GM19324 (cell line): ENCODE measurements around the gene PLA2G4D.

Experiments used
- ATAC-seq: cut with Tn5 transposase; IDR thresholded peaks from one replicate; pipeline ENCODE4 v1.9.1; 2021; ENCODE audit warnings: mild to moderate bottlenecking, moderate library complexity; ENCODE audit not compliant: unreplicated experiment, low FRiP score

PLA2G4D gene

GRCh38 chr15:42077689-42078088 is 16.7 kb downstream of the PLA2G4D start:
- no peak for ATAC-seq

GRCh38 chr15:42073418-42073817 is 20.9 kb downstream of the PLA2G4D start:
- ATAC-seq = no peak

DNA sequence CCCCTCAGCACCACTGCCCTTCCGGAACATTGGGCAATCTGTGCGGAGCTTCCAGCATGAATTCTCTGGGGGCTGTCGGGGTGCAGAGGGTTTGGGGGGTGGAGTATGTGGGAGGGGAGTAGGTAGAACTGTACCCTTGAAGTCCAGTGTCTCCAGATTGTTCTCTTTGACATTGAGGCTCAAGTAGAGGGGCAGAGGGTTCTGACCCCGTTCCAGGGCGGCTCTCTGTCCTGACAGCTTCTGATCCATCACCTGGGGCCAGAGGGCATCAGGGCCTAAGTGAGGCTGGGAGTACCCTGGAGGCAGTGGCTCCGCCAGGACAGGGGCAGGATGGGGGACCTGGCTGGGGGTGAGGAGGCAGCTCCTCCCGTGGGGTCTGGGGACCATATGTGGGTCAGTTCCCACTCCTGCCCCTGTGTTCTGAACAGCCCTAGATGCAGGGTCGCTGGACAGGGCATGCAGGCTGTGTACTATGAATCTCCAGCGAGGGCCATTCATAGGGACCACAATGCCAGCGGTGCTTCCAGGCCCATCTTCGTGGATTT is 22.1 kb downstream of the PLA2G4D start:
- ATAC-seq = no peak

DNA sequence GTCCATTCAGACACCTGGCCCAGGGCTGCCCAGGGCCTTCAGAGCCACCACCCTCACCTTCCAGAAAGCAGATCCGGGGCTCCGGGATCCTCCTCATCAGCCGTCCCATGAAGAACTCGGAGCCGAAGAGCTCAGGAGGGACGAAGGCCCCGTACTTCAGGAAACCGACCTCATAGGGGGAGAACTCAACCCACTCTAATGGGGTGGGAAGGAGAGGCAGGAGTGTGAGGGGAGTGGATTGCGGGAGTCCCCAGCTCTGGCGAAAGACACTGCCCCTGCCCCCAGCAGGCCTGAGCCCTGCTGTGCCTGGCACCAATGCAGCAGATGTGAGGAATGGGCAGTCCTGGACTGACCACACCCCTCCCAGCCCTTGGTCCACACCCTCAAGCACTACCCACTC is 22.6 kb downstream of the PLA2G4D start:
- ATAC-seq = no peak

DNA sequence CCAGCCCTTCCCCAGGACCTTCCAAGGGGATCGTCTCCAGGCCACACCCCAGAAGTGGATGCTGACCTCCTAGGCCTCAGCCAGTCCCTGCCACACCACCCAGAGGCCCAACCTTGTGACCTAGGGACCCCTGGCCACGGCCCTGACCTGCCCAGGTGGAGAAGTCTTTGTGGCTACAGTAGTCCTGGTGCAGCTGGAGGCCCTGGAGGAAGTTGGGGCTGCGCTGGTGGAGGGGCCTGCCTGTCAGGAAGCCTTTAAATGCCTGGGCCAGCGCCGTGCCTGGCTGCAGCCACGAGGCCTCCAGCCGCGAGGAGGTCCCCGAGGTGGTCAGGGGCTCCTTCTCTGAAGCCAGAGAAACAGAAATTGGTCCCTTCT is 23.4 kb downstream of the PLA2G4D start:
- no peak for ATAC-seq

DNA sequence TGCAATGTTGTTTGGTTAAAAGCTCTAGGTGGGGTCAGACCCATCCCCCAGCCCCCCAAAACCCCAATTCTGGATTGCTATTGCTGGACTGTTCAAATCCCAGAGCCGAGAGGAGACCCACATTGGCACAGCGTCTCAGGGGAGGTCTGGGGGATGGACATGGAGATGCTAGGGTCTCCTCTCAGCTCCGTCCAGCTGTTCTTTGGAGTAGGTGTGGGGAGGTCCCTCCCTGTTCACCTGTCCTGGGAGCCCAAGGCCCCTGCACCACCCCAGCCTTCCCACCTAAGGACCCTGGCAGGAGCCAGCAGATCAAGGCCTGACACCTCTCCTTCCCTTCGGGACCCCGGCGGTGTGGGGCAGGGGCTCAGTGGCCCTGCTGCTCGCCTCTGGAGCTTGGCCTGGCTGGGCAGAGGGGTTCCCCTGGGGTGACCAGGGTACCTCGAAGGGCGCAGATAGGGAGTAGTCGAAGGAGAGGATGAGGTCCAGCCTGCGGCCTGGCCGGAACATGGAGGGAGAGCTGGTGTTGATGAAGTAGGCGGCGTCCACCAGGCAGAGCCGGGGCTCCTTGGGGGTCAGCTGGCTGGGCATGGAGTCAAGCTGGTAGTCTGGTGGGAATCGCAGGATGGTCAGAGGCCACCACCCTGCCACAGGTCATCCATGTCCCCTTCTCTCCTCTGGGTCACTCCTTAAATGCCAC is 23.9 kb downstream of the PLA2G4D start:
- no peak for ATAC-seq

GRCh38 chr15:42069496-42070278 is 24.7 kb downstream of the PLA2G4D start:
- ATAC-seq = no peak

GRCh38 chr15:42069025-42069424 is 25.3 kb downstream of the PLA2G4D start:
- no peak for ATAC-seq

GRCh38 chr15:42068601-42069000 is 25.8 kb downstream of the PLA2G4D start:
- ATAC-seq = no peak

DNA sequence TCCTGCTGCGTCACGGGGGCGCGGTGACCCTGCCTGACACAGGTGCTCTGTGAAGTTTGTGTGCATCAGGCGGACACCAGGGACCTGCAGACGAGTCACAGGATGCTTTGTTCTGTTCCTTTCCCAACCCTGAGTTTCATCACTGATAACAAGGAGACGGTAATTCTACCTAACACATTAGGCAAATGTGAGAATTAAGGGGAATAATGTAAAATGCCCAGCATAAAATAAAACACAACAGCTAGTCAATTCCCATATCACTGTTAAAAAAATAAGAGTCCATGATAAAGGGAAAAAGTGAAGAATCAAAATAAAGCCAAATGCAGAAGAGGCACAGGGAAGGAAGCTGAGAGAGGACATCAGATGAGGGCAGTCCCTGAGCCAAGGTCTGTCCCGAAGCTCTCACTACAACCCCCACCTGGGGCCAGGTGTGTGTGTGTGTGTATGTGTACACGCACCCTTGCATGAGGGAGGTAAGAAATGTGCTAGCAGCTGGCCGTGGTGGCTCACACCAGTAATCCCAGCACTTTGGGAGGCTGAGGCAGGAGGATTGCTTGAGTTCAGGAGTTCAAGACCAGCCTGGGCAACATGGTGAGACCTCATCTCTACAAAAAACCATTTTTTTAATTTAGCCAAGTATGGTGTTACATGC is 27.5 kb downstream of the PLA2G4D start:
- ATAC-seq = no peak

DNA sequence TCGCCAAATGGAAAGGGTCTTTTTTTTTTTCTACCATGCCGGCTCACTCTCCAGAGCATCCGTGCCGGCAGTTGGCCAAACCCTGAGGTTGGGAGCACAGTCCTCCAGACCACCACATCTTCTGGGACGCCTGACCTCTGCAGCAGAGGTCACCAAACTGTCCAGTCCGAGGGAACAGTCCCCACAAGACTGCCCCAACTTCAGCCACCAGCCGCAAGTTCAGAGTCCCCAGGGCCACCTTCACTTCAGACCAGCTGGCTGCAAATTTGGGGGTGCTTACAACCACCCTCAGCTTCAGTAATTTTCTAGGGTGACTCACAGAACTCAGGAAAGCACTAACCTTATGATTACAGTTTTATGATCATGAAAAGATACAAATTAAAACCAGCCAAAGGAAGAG is 28.9 kb downstream of the PLA2G4D start:
- no peak for ATAC-seq

DNA sequence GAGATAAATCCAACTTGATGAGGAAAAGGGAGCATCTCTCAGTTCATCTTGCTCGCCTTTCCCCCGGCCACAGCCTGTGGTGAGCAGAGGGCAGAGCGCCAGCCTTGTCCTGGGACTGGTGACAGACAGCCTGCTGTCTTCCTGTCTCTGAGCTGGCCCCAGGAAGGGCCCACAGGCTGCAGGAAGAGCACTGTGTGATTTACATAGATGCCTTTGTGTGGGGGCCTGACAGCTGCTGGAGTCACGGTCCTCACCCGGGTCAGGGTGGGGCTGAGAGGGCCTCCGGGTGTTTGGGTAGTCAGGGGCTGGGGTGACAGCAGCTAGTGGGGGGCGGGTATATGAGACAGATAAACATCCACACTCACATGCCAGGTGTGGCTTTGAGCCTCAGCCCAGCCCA is 29.3 kb downstream of the PLA2G4D start:
- no peak for ATAC-seq

- ATAC-seq = no peak
Measured at GRCh38 chr15:42064271-42064670, 30.1 kb downstream of the PLA2G4D start.

GRCh38 chr15:42063122-42063848 is 31.1 kb downstream of the PLA2G4D start:
- ATAC-seq = no peak

- ATAC-seq = no peak
Measured at GRCh38 chr15:42062284-42062806, 32.0 kb downstream of the PLA2G4D start.

DNA sequence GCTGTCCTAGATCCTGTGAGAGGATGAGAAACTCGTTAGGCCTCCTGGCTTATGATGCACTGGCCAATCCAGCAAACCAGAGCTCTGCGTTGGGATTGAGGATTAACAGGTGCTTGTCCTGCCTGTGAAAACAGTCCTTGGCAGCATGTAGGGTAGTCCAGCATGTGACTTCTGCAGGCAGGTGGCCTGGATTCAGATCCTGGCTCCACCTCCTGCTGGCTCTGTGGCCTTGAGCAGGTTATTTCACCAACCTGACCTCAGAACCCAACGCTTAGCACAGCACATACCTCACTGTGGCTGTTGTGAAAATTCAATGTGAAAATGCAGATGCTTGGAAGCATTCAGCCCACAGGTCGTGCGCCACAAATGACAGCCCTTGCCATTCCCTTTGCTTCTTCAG is 33.6 kb downstream of the PLA2G4D start:
- no peak for ATAC-seq

GRCh38 chr15:42060477-42060763 is 33.9 kb downstream of the PLA2G4D start:
- ATAC-seq = no peak

DNA sequence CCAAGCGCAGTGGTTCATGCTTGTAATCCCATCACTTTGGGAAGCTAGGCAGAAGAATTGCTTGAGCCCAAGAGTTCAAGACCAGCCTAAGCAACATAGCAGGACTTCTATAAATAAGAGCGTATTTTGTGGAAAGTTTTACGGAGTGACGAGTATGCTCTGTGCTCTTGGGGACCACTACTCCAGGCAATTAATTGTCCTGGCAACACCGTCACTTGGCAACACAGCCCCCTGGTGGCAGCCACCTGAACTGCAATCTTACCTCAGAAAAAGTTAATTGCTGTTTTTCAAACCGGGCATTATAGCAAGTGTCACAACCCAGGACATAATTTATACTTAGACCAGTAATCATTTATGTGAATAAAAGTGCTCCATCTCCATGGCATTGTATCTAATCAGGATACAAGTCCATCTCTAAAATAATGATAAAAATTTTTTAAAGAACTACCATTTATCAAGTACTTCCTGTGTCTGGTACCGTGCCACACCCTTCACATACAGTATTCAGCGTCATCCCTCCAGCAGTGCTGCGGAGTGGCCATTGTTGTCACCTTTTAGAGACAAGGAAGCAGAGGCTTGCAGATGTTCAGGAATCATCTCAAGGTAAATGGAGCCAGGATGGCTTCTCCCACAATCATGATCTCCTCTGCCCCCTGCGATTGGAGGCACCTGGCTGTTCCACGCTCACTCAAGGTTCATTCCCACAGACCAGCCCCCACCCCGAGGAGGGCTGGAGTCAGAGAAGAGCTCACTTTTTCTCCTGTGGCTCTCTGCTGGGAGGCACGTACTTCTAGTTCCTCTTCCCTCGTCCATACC is 34.5 kb downstream of the PLA2G4D start:
- no peak for ATAC-seq

- no peak for ATAC-seq
Measured at GRCh38 chr15:42058791-42059190, 35.6 kb downstream of the PLA2G4D start.
